Measurements from ENCODE around the gene POLR3K.

DNA sequence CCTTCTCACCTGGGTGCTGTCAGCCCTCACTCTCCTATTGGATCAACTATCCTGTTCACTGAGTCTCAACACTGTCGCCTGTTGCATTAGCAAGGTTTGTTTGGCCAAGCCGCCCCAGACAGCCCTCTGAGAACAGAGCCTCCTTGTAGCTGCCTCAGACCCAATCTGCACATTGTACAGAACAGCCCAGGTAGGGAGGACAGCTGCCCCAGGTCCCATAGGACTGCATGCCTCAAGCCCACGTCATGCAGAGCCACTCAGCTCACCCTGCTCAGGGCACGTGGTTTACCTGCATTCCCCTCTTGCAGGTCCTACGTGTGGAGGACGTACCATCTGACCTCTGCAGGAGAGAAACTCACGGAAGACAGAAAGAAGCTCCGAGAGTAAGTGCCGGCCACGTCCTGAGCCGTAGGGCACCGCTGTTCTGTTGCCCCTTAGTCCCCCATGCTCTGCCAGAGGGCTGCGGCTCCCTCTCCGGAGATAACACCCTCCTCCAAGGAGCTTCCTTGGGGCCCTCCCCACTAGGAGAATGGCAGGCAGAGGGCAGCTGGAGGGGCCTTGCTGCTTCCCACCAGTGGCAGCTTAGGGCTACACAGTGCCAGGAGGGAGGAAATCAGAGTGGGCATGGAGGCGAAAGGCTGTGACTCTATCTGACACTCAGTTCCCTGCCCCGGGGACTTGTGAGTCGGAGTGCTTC, 3.0 kb upstream of the POLR3K start:
- TF ChIP-seq CTCF (IDR thresholded peaks at IDR 0.05) (no peak), ZFX (IDR thresholded peaks at IDR 0.05; ENCODE audit: borderline replicate concordance) (no peak)

All from 22Rv1 (cell line).